Loucy (cell line): Measurements from ENCODE around the gene CNTN2.

Experiments used
- H2AFZ ChIP-seq: fragments of 200-600 bp; sonication (generic); 2 replicates; pipeline ENCODE4 v1.6.0; 2016; ENCODE audit warnings: antibody characterized with exemption, mild to moderate bottlenecking, low read length, moderate library complexity
- H3F3A ChIP-seq: fragments of 200-600 bp; 2 replicates; pipeline ENCODE4 v1.6.0; 2016; ENCODE audit warnings: antibody characterized with exemption, low read depth, mild to moderate bottlenecking
- H3K27me3 ChIP-seq: fragments of 200-600 bp; sonication (generic); 2 replicates; pipeline ENCODE4 v1.6.1; 2014; ENCODE audit warnings: low read length, mild to moderate bottlenecking; ENCODE audit not compliant: insufficient read depth, poor library complexity, severe bottlenecking
- H3K36me3 ChIP-seq: fragments of 200-600 bp; sonication (generic); 2 replicates; pipeline ENCODE4 v1.6.1; 2016; ENCODE audit warnings: low read length; ENCODE audit not compliant: insufficient read depth
- H3K4me1 ChIP-seq: fragments of 200-600 bp; sonication (generic); 2 replicates; pipeline ENCODE4 v1.5.1; 2014; ENCODE audit warnings: low read length, mild to moderate bottlenecking; ENCODE audit not compliant: insufficient read depth, poor library complexity, severe bottlenecking
- H3K4me2 ChIP-seq: fragments of 200-600 bp; sonication (generic); 2 replicates; pipeline ENCODE4 v1.6.0; 2014; ENCODE audit warnings: antibody characterized with exemption, low read length, low read depth, mild to moderate bottlenecking; ENCODE audit not compliant: poor library complexity, severe bottlenecking
- H3K4me3 ChIP-seq: fragments of 200-600 bp; sonication (generic); 2 replicates; pipeline ENCODE4 v1.5.1; 2014; ENCODE audit warnings: low read length, mild to moderate bottlenecking, mixed read lengths; ENCODE audit not compliant: poor library complexity, severe bottlenecking
- H3K79me2 ChIP-seq: fragments of 200-600 bp; sonication (generic); 2 replicates; pipeline ENCODE4 v1.6.1; 2014; ENCODE audit warnings: low read length; ENCODE audit not compliant: insufficient read depth
- H3K9ac ChIP-seq: fragments of 200-600 bp; sonication (generic); 2 replicates; pipeline ENCODE4 v1.6.0; 2014; ENCODE audit warnings: mild to moderate bottlenecking, low read depth, low read length, moderate library complexity; ENCODE audit not compliant: poor library complexity, severe bottlenecking
- H3K9me2 ChIP-seq: fragments of 200-600 bp; sonication (generic); replicated peaks from 2 replicates; pipeline ENCODE4 v1.6.1; 2016; ENCODE audit warnings: low read depth, low read length, mixed read lengths
- H3K9me3 ChIP-seq: fragments of 200-600 bp; sonication (generic); 2 replicates; pipeline ENCODE4 v1.6.1; 2014; ENCODE audit warnings: mild to moderate bottlenecking, antibody characterized with exemption, low read length, low read depth; ENCODE audit not compliant: insufficient read depth
- H4K20me1 ChIP-seq: fragments of 200-600 bp; sonication (generic); 2 replicates; pipeline ENCODE4 v1.6.0; 2014; ENCODE audit warnings: antibody characterized with exemption, low read length, mild to moderate bottlenecking; ENCODE audit not compliant: insufficient read depth, poor library complexity, severe bottlenecking
- EZH2phosphoT487 ChIP-seq: fragments of 200-600 bp; IDR thresholded peaks from 2 replicates; pipeline ENCODE4 v1.6.1; 2018; ENCODE audit warnings: antibody characterized with exemption, mild to moderate bottlenecking, moderate library complexity, borderline replicate concordance
- TF ChIP-seq, protein P1 (sequence below): fragments of 200-600 bp; sonication (generic); conservative IDR thresholded peaks from 2 replicates; pipeline ENCODE4 v1.5.1; 2014; ENCODE audit warnings: mild to moderate bottlenecking, antibody characterized with exemption, low read length

The CNTN2 gene

GRCh38 chr1:205091043-205091740 lies 48.2 kb downstream of the CNTN2 start:
- Histone ChIP-seq H3K9me2 (no peaks in the 10 kb centered on the region), H3K9me3 (no peaks in the 10 kb centered on the region), H3K27me3 (no peaks in the 10 kb centered on the region), H3K4me2 (no peak overlapping the region), H3K79me2 (no peaks in the 10 kb centered on the region), H3K4me1 (no peaks in the 10 kb centered on the region), H3K36me3 (peaks cover 82% of the 10 kb centered on the region), H3F3A (no peaks in the 10 kb centered on the region), H4K20me1 (no peaks in the 10 kb centered on the region), H3K9ac (no peak overlapping the region), H3K4me3 (no peak overlapping the region), H2AFZ (no peak overlapping the region)
- TF ChIP-seq, protein P1, sequence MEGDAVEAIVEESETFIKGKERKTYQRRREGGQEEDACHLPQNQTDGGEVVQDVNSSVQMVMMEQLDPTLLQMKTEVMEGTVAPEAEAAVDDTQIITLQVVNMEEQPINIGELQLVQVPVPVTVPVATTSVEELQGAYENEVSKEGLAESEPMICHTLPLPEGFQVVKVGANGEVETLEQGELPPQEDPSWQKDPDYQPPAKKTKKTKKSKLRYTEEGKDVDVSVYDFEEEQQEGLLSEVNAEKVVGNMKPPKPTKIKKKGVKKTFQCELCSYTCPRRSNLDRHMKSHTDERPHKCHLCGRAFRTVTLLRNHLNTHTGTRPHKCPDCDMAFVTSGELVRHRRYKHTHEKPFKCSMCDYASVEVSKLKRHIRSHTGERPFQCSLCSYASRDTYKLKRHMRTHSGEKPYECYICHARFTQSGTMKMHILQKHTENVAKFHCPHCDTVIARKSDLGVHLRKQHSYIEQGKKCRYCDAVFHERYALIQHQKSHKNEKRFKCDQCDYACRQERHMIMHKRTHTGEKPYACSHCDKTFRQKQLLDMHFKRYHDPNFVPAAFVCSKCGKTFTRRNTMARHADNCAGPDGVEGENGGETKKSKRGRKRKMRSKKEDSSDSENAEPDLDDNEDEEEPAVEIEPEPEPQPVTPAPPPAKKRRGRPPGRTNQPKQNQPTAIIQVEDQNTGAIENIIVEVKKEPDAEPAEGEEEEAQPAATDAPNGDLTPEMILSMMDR: no peak
- TF ChIP-seq EZH2phosphoT487: no peak

DNA sequence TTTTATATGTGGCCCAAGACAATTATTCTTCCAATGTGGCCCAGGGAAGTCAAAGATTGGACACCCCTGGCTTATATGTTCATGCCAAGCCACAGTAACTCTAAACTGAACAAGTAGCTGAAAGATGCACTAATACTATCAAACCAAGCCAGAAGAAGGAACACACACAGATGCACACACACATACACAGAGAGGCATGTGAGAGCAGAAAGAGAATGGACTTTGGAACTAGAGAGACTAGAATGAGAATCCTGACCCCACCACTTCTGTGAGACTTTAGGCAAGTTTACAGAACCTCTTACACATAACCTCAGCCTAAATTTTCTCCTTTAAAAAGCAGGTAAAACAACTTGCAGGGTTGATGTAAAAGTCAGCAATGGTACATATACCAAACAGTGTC lies 52.4 kb downstream of the CNTN2 start:
- H3K79me2 ChIP-seq: no peaks in the 10 kb centered on the region
- H2AFZ ChIP-seq: no peak overlapping the region
- peaks cover 90% of the 10 kb centered on the region for H3K36me3 ChIP-seq
- TF ChIP-seq, protein P1: no peak
- TF ChIP-seq EZH2phosphoT487: no peak
- no peaks in the 10 kb centered on the region for H4K20me1 ChIP-seq
- H3K9ac ChIP-seq: no peak overlapping the region
- H3K9me2 ChIP-seq: no peaks in the 10 kb centered on the region
- no peak overlapping the region for H3K4me2 ChIP-seq
- no peaks in the 10 kb centered on the region for H3K4me1 ChIP-seq
- no peaks in the 10 kb centered on the region for H3F3A ChIP-seq
- no peak overlapping the region for H3K4me3 ChIP-seq
- H3K9me3 ChIP-seq: no peaks in the 10 kb centered on the region
- H3K27me3 ChIP-seq: no peaks in the 10 kb centered on the region

DNA sequence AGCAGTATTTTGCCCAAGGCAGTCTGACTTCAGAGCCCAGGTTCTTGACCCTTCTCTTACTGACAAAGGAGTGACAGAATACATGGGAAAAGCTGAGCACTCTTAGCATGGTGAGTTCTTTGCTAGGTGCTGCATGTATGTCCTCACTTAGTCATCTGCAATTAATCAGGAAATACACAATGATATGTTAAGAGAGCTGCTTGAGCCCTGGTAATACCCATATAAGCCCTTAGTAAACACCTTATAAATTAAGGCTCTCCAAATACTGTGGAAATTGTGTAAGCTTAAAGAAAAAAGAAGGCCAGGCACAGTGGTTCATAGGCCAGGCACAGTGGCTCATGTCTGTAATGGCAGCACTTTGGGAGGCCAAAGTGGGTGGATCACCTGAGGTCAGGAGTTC lies 55.2 kb downstream of the CNTN2 start:
- H3K27me3 ChIP-seq: no peaks in the 10 kb centered on the region
- no peaks in the 10 kb centered on the region for H3K9me2 ChIP-seq
- peaks cover 91% of the 10 kb centered on the region for H3K36me3 ChIP-seq
- no peaks in the 10 kb centered on the region for H4K20me1 ChIP-seq
- H3K9ac ChIP-seq: no peak overlapping the region
- H2AFZ ChIP-seq: no peak overlapping the region
- no peak overlapping the region for H3K4me3 ChIP-seq
- no peak overlapping the region for H3K4me2 ChIP-seq
- no peaks in the 10 kb centered on the region for H3K9me3 ChIP-seq
- H3K4me1 ChIP-seq: no peaks in the 10 kb centered on the region
- no peaks in the 10 kb centered on the region for H3F3A ChIP-seq
- H3K79me2 ChIP-seq: no peaks in the 10 kb centered on the region
- no peak for TF ChIP-seq EZH2phosphoT487
- TF ChIP-seq, protein P1: no peak
